HCT116 (cell line): ENCODE results near the gene LKAAEAR1. TPM values are rescaled to one million over a fixed set of nuclear protein-coding genes. Genes with fewer than 3 reads are reported as not detected.

ENCODE experiments used
- ATAC-seq: fragments of 200-7000 bp; cut with Tn5 transposase; 2 replicates; pipeline ENCODE4 v1.9.1; 2020; ENCODE audit warnings: mild to moderate bottlenecking, moderate library complexity
- BruUV-seq: library from RNA; stranded (reverse); fragments of 400-500 nt; replicated peaks from 2 replicates; lab custom pipeline; 2021; lab: Mats Ljungman, UMichigan
- CTCF ChIA-PET: fragments of 300-600 bp; sonication (Branson Sonifier 250); formaldehyde crosslinking; loops from one replicate; lab custom pipeline; 2021; ENCODE audit warnings: antibody characterized with exemption; lab: Charles Lee
- POLR2A ChIA-PET: fragments of 300-600, 350-600 bp; sonication (Branson Sonifier 250); formaldehyde crosslinking; loops from one replicate; lab custom pipeline; 2021; ENCODE audit warnings: antibody characterized with exemption; lab: Charles Lee
- RAD21 ChIA-PET, 2 experiments: fragments of 300-600 bp; sonication (Branson Sonifier 250); formaldehyde crosslinking; loops; one replicate each; lab custom pipeline; 2023; ENCODE audit warnings: low total read pairs in 2 of 2; ENCODE audit not compliant: uncharacterized antibody in 2 of 2, unreplicated experiment in 2 of 2, low non-redundant PET in 1 of 2; lab: Charles Lee
- DNase-seq: peaks from one replicate; pipeline ENCODE4 v3.0.0-alpha.2; 2010; ENCODE audit warnings: low read depth, low spot score
- H2AFZ ChIP-seq: fragments of 200-600 bp; shearing (Covaris generic), sonication (generic); 2 replicates; pipeline ENCODE4 v1.6.1; 2017; ENCODE audit warnings: low read depth, mixed run types, mixed read lengths, antibody characterized with exemption, low read length; ENCODE audit not compliant: poor library complexity, severe bottlenecking
- H3K27ac ChIP-seq: 2 replicates; pipeline ENCODE4 v1.5.1; 2012; ENCODE audit warnings: low read depth, low read length
- H3K27me3 ChIP-seq: fragments of 200-600 bp; sonication (generic); 2 replicates; pipeline ENCODE4 v1.6.1; 2016; ENCODE audit warnings: mixed run types, low read length, mixed read lengths; ENCODE audit not compliant: insufficient read depth
- H3K36me3 ChIP-seq, 2 experiments: fragments of 200-500 bp in 1 of 2; fragments of 200-600 bp in 1 of 2; sonication (Bioruptor generic) in 1 of 2; sonication (generic) in 1 of 2; 2 replicates each; pipeline versions ENCODE4 v1.5.1 to v1.6.1; 2014 to 2016; ENCODE audit warnings: low read length in 2 of 2, inconsistent platforms in 1 of 2, mixed read lengths in 1 of 2, mixed run types in 1 of 2; ENCODE audit not compliant: insufficient read depth in 2 of 2, control insufficient read depth in 1 of 2
- H3K4me1 ChIP-seq, 2 experiments: fragments of 200-600 bp in 1 of 2; sonication (generic) in 1 of 2; 2 replicates each; pipeline versions ENCODE4 v1.5.1 to v1.6.1; 2012 to 2017; ENCODE audit warnings: low read length in 2 of 2, inconsistent platforms in 1 of 2, mild to moderate bottlenecking in 1 of 2, mixed read lengths in 1 of 2, mixed run types in 1 of 2, moderate library complexity in 1 of 2; ENCODE audit not compliant: insufficient read depth in 2 of 2, control insufficient read depth in 1 of 2
- H3K4me2 ChIP-seq: fragments of 200-600 bp; sonication (generic); 2 replicates; pipeline ENCODE4 v1.6.1; 2017; ENCODE audit warnings: mixed run types, low read length, mixed read lengths
- H3K4me3 ChIP-seq, 2 experiments: fragments of 200-600 bp in 1 of 2; sonication (generic) in 1 of 2; replicated peaks in 1 of 2; 2 replicates each; pipeline ENCODE4 v1.5.1; 2011 to 2016; ENCODE audit warnings: low read length in 2 of 2, control low read depth in 1 of 2, low read depth in 1 of 2, mild to moderate bottlenecking in 1 of 2, mixed read lengths in 1 of 2, mixed run types in 1 of 2
- H3K79me2 ChIP-seq: fragments of 200-600 bp; sonication (generic); 2 replicates; pipeline ENCODE4 v1.6.1; 2017; ENCODE audit warnings: mild to moderate bottlenecking, mixed run types, low read length, moderate library complexity, mixed read lengths; ENCODE audit not compliant: insufficient read depth
- H3K9ac ChIP-seq: fragments of 200-600 bp; sonication (generic); 2 replicates; pipeline ENCODE4 v1.6.1; 2016; ENCODE audit warnings: low read length, mixed read lengths
- H3K9me2 ChIP-seq: fragments of 200-600 bp; sonication (generic), shearing (Covaris generic); 2 replicates; pipeline ENCODE4 v1.6.1; 2017; ENCODE audit warnings: mixed run types, mild to moderate bottlenecking, moderate library complexity; ENCODE audit not compliant: insufficient read depth
- H3K9me3 ChIP-seq, 2 experiments: fragments of 200-500 bp in 1 of 2; fragments of 200-600 bp in 1 of 2; sonication (Bioruptor generic) in 1 of 2; sonication (generic) in 1 of 2; 2 replicates each; pipeline ENCODE4 v1.6.1; 2014 to 2017; ENCODE audit warnings: low read length in 2 of 2, mixed read lengths in 2 of 2, inconsistent platforms in 1 of 2, low read depth in 1 of 2, mild to moderate bottlenecking in 1 of 2, mixed run types in 1 of 2, moderate library complexity in 1 of 2; ENCODE audit not compliant: control insufficient read depth in 1 of 2, insufficient read depth in 1 of 2
- H4K20me1 ChIP-seq: fragments of 200-600 bp; sonication (generic), shearing (Covaris generic); 2 replicates; pipeline ENCODE4 v1.6.1; 2017; ENCODE audit warnings: mixed run types, mild to moderate bottlenecking, moderate library complexity; ENCODE audit not compliant: insufficient read depth
- ATF3 ChIP-seq: IDR thresholded peaks from 2 replicates; pipeline ENCODE4 v1.6.1; 2012
- CBX3 ChIP-seq: IDR thresholded peaks from 2 replicates; pipeline ENCODE4 v1.6.1; 2012; ENCODE audit warnings: low read depth
- CEBPB ChIP-seq: IDR thresholded peaks from 2 replicates; pipeline ENCODE4 v1.6.1; 2012; ENCODE audit warnings: low read depth
- EGR1 ChIP-seq: IDR thresholded peaks from 2 replicates; pipeline ENCODE4 v1.6.1; 2012; ENCODE audit warnings: low read depth
- EZH2 ChIP-seq: fragments of 200-600 bp; sonication (generic); IDR thresholded peaks from 2 replicates; pipeline ENCODE4 v1.6.1; 2017; ENCODE audit warnings: antibody characterized with exemption, mixed run types
- EZH2phosphoT487 ChIP-seq: fragments of 200-600 bp; IDR thresholded peaks from 2 replicates; pipeline ENCODE4 v1.6.1; 2018; ENCODE audit warnings: antibody characterized with exemption, borderline replicate concordance
- FOSL1 ChIP-seq: IDR thresholded peaks from 2 replicates; pipeline ENCODE4 v1.6.1; 2012; ENCODE audit warnings: low read depth
- JUND ChIP-seq: IDR thresholded peaks from 2 replicates; pipeline ENCODE4 v1.6.1; 2012
- POLR2A ChIP-seq: IDR thresholded peaks from 2 replicates; pipeline ENCODE4 v1.7.0; 2011; ENCODE audit warnings: borderline replicate concordance; ENCODE audit not compliant: insufficient read depth, insufficient read length; ENCODE audit errors: extremely low read depth
- RAD21 ChIP-seq: IDR thresholded peaks from 2 replicates; pipeline ENCODE4 v1.6.1; 2012; ENCODE audit warnings: low read depth, mild to moderate bottlenecking
- SP1 ChIP-seq: IDR thresholded peaks from 2 replicates; pipeline ENCODE4 v1.6.1; 2012; ENCODE audit warnings: low read depth
- TCF7L2 ChIP-seq: IDR thresholded peaks from 2 replicates; pipeline ENCODE4 v1.7.0; 2011; ENCODE audit warnings: borderline replicate concordance, inconsistent platforms; ENCODE audit not compliant: insufficient read depth, insufficient read length; ENCODE audit errors: extremely low read depth
- YY1 ChIP-seq: IDR thresholded peaks from 2 replicates; pipeline ENCODE4 v1.6.1; 2011; ENCODE audit warnings: low read length, low read depth, moderate library complexity, mild to moderate bottlenecking; ENCODE audit not compliant: insufficient replicate concordance; ENCODE audit errors: extremely low read depth
- ZFX ChIP-seq: fragments of 450-650 bp; IDR thresholded peaks from 2 replicates; pipeline ENCODE4 v1.6.1; 2017
- intact Hi-C: fragments of 100-400 bp; cut with micrococcal nuclease; formaldehyde crosslinking; loops from 2 replicates; pipeline ENCODE4 v1.10.0; 2022
- total RNA-seq: library from RNA; stranded (reverse); gene quantifications from one replicate; pipeline ENCODE4 v1.2.1, GENCODE V29; 2021; ENCODE audit not compliant: unreplicated experiment
- TF ChIP-seq, protein P1 (sequence below): IDR thresholded peaks from 2 replicates; pipeline ENCODE4 v1.6.1; 2012

LKAAEAR1 gene
- total RNA-seq, 1 experiment from 2014 or later, result not detected

DNA sequence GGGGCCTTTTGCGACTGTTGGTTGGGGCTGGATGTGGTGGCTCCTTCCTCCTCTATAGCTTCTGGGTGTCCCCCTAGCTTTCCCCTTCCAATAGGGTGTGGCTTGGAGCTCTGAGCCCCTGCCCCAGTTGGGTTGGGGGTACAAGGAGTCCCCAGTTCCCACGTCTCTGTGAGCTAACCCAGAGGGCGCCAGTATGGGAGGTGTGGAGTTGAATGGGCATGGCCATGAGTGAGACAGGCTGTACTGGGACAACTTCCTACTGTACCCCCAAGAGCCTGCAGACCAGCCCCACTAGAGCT is 47.0 kb downstream of the LKAAEAR1 start:
- ATAC-seq, result no peak
- RAD21 ChIA-PET, result no interaction called here
- Histone ChIP-seq H3K4me3 (no peak overlapping the region), H3K27ac (no peak overlapping the region), H3K79me2 (no peaks in the 10 kb centered on the region), H2AFZ (no peak overlapping the region), H3K9ac (no peak overlapping the region), H3K4me2 (no peak overlapping the region), H3K36me3 (no peaks in the 10 kb centered on the region; a peak in 1 of 4 replicates), H3K9me3 (no peaks in the 10 kb centered on the region), H3K27me3 (no peaks in the 10 kb centered on the region), H4K20me1 (no peaks in the 10 kb centered on the region), H3K4me1 (peaks cover 3 to 21% of the 10 kb centered on the region in 2 experiments), H3K9me2 (no peaks in the 10 kb centered on the region)
- no peak for TF ChIP-seq ATF3
- TF ChIP-seq CEBPB, result no peak
- TF ChIP-seq FOSL1, result no peak
- no peak for TF ChIP-seq EZH2phosphoT487
- TF ChIP-seq ZFX, result no peak
- no peak for TF ChIP-seq POLR2A
- no peak for TF ChIP-seq EGR1
- TF ChIP-seq RAD21, result no peak
- no peak for TF ChIP-seq SP1
- no peak for TF ChIP-seq YY1
- TF ChIP-seq CBX3, result no peak
- TF ChIP-seq JUND, result no peak
- DNase-seq, result no peak
- CTCF ChIA-PET, result interaction anchor here (5.1 kb wide), 1 partner anchor 17 kb away, joined by 35 read pairs; no protein-coding TSS in a partner anchor
- POLR2A ChIA-PET, result no interaction called here
- intact Hi-C loops, result no loop called here
- no TSS peak for BruUV-seq

- no peak overlapping the region for H3K4me2 ChIP-seq
- intact Hi-C loops, result no loop called here
- BruUV-seq, result no TSS peak
Observed at GRCh38 chr20:64036346-64037198, 47.6 kb downstream of the LKAAEAR1 start.

More at GRCh38 chr20:64036346-64037198, 47.6 kb downstream of the LKAAEAR1 start:
- no peaks in the 10 kb centered on the region for H3K27me3 ChIP-seq
- H3K9me3 ChIP-seq, result no peaks in the 10 kb centered on the region
- no peak overlapping the region for H3K4me3 ChIP-seq
- peaks cover 3 to 21% of the 10 kb centered on the region in 2 experiments for H3K4me1 ChIP-seq
- no peak for TF ChIP-seq FOSL1
- no peak for TF ChIP-seq EZH2
- no peak for TF ChIP-seq TCF7L2
- TF ChIP-seq, protein P1, sequence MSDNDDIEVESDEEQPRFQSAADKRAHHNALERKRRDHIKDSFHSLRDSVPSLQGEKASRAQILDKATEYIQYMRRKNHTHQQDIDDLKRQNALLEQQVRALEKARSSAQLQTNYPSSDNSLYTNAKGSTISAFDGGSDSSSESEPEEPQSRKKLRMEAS, result no peak
- no peaks in the 10 kb centered on the region for H3K79me2 ChIP-seq
- no peak overlapping the region for H3K9ac ChIP-seq
- no peak overlapping the region for H3K27ac ChIP-seq
- CTCF ChIA-PET, result interaction anchor here (5.1 kb wide), 1 partner anchor 18 kb away, joined by 35 read pairs; no protein-coding TSS in a partner anchor
- POLR2A ChIA-PET, result no interaction called here
- no peak overlapping the region for H2AFZ ChIP-seq
- DNase-seq, result no peak
- no peaks in the 10 kb centered on the region for H4K20me1 ChIP-seq
- no peaks in the 10 kb centered on the region; a peak in 1 of 4 replicates for H3K36me3 ChIP-seq
- RAD21 ChIA-PET, result no interaction called here
- no peaks in the 10 kb centered on the region for H3K9me2 ChIP-seq
- ATAC-seq, result no peak
